ENCODE results near the gene ADAD2. TPM values are rescaled to one million over a fixed set of nuclear protein-coding genes. Genes with fewer than 3 reads are reported as not detected.

The ADAD2 gene
- total and polyA plus RNA-seq, 4 donors: 0.14 to 0.44 (median 0.33) TPM; not detected in 1

DNA sequence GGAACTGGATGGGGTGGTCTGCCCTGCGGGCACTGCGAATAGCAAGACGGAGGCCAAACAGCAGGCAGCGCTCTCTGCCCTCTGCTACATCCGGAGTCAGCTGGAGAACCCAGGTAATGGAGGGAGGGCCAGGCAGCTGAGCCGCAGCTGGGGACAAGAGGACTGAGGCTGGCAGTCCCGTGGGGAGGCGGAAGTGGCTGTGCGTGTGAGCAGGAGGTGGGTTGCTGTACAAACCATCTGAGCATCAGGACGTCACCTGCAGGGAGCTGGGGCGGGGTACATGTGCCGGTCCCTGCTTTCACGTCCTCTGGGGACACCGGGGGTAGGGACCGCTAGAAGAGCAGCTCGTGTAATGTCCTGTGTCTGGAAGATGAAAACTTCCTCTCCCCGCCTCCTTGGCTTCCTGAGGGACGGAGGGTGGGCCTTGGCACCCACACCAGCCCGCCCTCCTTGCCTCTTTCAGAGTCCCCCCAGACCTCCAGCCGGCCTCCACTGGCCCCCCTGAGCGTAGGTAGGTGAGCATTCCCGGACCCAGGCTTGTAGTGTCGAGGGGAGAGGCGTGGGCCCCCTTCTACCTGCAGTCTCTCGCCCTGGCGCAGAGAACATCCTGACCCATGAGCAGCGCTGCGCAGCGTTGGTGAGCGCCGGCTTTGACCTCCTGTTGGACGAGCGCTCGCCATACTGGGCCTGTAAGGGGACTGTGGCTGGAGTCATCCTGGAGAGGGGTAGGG, 3.7 kb downstream of the ADAD2 start:
- WGBS: 71% methylated on average over 34 of the region's 34 CpGs
- Histone ChIP-seq H3K4me3 (ENCODE audit: low read depth in 1 of 3, low read length in 3 of 3) (no peak overlapping the region), H3K9ac (ENCODE audit: low read depth in 1 of 2, low read length in 2 of 2) (no peak overlapping the region), H3K9me3 (ENCODE audit: control insufficient read depth in 4 of 4, low read length in 3 of 4) (no peaks in the 10 kb centered on the region), H3K36me3 (ENCODE audit: control insufficient read depth in 4 of 4, insufficient read depth in 3 of 4, low read depth in 1 of 4, low read length in 3 of 4) (no peaks in the 10 kb centered on the region), H3K27me3 (ENCODE audit: control insufficient read depth in 4 of 4, insufficient read depth in 4 of 4, low read length in 3 of 4) (no peaks in the 10 kb centered on the region), H3K27ac (ENCODE audit: low read depth in 1 of 2, low read length in 2 of 2) (no peak overlapping the region), H3K4me1 (ENCODE audit: control insufficient read depth in 4 of 4, insufficient read depth in 4 of 4, low read length in 3 of 4) (no peaks in the 10 kb centered on the region)
- DNase-seq (ENCODE audit: low spot score): no peak
- no peak for TF ChIP-seq RAD21 (IDR thresholded peaks at IDR 0.05)
- TF ChIP-seq, protein P1, sequence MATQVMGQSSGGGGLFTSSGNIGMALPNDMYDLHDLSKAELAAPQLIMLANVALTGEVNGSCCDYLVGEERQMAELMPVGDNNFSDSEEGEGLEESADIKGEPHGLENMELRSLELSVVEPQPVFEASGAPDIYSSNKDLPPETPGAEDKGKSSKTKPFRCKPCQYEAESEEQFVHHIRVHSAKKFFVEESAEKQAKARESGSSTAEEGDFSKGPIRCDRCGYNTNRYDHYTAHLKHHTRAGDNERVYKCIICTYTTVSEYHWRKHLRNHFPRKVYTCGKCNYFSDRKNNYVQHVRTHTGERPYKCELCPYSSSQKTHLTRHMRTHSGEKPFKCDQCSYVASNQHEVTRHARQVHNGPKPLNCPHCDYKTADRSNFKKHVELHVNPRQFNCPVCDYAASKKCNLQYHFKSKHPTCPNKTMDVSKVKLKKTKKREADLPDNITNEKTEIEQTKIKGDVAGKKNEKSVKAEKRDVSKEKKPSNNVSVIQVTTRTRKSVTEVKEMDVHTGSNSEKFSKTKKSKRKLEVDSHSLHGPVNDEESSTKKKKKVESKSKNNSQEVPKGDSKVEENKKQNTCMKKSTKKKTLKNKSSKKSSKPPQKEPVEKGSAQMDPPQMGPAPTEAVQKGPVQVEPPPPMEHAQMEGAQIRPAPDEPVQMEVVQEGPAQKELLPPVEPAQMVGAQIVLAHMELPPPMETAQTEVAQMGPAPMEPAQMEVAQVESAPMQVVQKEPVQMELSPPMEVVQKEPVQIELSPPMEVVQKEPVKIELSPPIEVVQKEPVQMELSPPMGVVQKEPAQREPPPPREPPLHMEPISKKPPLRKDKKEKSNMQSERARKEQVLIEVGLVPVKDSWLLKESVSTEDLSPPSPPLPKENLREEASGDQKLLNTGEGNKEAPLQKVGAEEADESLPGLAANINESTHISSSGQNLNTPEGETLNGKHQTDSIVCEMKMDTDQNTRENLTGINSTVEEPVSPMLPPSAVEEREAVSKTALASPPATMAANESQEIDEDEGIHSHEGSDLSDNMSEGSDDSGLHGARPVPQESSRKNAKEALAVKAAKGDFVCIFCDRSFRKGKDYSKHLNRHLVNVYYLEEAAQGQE (IDR thresholded peaks at IDR 0.05): no peak
- TF ChIP-seq, protein P2, sequence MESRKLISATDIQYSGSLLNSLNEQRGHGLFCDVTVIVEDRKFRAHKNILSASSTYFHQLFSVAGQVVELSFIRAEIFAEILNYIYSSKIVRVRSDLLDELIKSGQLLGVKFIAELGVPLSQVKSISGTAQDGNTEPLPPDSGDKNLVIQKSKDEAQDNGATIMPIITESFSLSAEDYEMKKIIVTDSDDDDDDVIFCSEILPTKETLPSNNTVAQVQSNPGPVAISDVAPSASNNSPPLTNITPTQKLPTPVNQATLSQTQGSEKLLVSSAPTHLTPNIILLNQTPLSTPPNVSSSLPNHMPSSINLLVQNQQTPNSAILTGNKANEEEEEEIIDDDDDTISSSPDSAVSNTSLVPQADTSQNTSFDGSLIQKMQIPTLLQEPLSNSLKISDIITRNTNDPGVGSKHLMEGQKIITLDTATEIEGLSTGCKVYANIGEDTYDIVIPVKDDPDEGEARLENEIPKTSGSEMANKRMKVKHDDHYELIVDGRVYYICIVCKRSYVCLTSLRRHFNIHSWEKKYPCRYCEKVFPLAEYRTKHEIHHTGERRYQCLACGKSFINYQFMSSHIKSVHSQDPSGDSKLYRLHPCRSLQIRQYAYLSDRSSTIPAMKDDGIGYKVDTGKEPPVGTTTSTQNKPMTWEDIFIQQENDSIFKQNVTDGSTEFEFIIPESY (IDR thresholded peaks at IDR 0.05): no peak
- no peak for TF ChIP-seq ATF3 (IDR thresholded peaks at IDR 0.05)
- TF ChIP-seq, protein P3, sequence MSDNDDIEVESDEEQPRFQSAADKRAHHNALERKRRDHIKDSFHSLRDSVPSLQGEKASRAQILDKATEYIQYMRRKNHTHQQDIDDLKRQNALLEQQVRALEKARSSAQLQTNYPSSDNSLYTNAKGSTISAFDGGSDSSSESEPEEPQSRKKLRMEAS (IDR thresholded peaks at IDR 0.05): no peak
- no peak for TF ChIP-seq GABPA (IDR thresholded peaks at IDR 0.05 in 1 of 2, conservative IDR thresholded peaks at IDR 0.05 in 1 of 2)
- TF ChIP-seq, protein P4, sequence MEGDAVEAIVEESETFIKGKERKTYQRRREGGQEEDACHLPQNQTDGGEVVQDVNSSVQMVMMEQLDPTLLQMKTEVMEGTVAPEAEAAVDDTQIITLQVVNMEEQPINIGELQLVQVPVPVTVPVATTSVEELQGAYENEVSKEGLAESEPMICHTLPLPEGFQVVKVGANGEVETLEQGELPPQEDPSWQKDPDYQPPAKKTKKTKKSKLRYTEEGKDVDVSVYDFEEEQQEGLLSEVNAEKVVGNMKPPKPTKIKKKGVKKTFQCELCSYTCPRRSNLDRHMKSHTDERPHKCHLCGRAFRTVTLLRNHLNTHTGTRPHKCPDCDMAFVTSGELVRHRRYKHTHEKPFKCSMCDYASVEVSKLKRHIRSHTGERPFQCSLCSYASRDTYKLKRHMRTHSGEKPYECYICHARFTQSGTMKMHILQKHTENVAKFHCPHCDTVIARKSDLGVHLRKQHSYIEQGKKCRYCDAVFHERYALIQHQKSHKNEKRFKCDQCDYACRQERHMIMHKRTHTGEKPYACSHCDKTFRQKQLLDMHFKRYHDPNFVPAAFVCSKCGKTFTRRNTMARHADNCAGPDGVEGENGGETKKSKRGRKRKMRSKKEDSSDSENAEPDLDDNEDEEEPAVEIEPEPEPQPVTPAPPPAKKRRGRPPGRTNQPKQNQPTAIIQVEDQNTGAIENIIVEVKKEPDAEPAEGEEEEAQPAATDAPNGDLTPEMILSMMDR (IDR thresholded peaks at IDR 0.05; ENCODE audit: low read depth, low read length, missing input control): no peak
- TF ChIP-seq EGR1 (IDR thresholded peaks at IDR 0.05; ENCODE audit: low read depth in 2 of 2): no peak
- TF ChIP-seq FOXA1 (IDR thresholded peaks at IDR 0.05): no peak
- TF ChIP-seq FOXA2 (IDR thresholded peaks at IDR 0.05): no peak
- no peak for TF ChIP-seq YY1 (IDR thresholded peaks at IDR 0.05)
- no peak for TF ChIP-seq JUND (IDR thresholded peaks at IDR 0.05)
- no peak for TF ChIP-seq TAF1 (conservative IDR thresholded peaks at IDR 0.05)
- TF ChIP-seq RXRA (IDR thresholded peaks at IDR 0.05): no peak
- no peak for TF ChIP-seq HNF4G (IDR thresholded peaks at IDR 0.05)
- no peak for TF ChIP-seq NR2F2 (IDR thresholded peaks at IDR 0.05)
- TF ChIP-seq HNF4A (conservative IDR thresholded peaks at IDR 0.05): no peak
- TF ChIP-seq SP1 (IDR thresholded peaks at IDR 0.05): no peak

Measured in liver (tissue), 9 donors.